Peyer's patch (tissue), 4 donors: Measurements from ENCODE around the gene MEGF6.

ENCODE experiments used
- POLR2A ChIP-seq, 2 donors: fragments of 450-650 bp; IDR thresholded peaks; one replicate each; pipeline ENCODE4 v1.5.1; 2017; ENCODE audit warnings: antibody characterized with exemption in 2 of 2, mild to moderate bottlenecking in 2 of 2, moderate library complexity in 2 of 2
- TF ChIP-seq, protein P1 (sequence below), 6 experiments: fragments of 450-650 bp in 4 of 6; fragments of 200-600 bp in 2 of 6; sonication (generic) in 1 of 6; IDR thresholded peaks; one replicate each; pipeline ENCODE4 v1.5.1; 2017 to 2019; ENCODE audit warnings: antibody characterized with exemption in 6 of 6, mild to moderate bottlenecking in 3 of 6, moderate library complexity in 1 of 6

DNA sequence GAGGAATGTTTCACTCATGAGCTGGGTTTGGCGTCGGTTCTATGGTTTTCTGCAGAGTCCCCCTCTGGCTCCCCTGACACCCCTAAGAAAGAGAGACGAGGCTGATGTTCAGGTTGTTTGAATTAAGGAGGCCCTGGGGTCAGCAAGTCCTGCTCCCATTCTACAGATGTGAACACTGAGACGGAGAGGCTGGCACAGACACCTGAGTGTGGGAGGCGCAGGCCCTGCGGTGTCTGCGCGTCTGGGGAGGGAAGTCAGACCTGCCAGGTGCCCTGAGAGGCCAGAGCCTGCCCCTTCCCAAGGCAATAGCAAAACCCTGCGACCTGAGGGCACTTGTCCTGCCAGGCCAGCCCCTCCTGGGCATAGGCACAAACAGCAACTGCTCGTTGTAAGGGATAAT lies 47.7 kb downstream of the MEGF6 start:
- TF ChIP-seq, protein P1, sequence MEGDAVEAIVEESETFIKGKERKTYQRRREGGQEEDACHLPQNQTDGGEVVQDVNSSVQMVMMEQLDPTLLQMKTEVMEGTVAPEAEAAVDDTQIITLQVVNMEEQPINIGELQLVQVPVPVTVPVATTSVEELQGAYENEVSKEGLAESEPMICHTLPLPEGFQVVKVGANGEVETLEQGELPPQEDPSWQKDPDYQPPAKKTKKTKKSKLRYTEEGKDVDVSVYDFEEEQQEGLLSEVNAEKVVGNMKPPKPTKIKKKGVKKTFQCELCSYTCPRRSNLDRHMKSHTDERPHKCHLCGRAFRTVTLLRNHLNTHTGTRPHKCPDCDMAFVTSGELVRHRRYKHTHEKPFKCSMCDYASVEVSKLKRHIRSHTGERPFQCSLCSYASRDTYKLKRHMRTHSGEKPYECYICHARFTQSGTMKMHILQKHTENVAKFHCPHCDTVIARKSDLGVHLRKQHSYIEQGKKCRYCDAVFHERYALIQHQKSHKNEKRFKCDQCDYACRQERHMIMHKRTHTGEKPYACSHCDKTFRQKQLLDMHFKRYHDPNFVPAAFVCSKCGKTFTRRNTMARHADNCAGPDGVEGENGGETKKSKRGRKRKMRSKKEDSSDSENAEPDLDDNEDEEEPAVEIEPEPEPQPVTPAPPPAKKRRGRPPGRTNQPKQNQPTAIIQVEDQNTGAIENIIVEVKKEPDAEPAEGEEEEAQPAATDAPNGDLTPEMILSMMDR (IDR thresholded peaks at IDR 0.05) = no peak
- TF ChIP-seq POLR2A (IDR thresholded peaks at IDR 0.05) = no peak
